MM.1S (cell line): ENCODE data around the gene DPYSL5.

Experiments used
- DNase-seq: peaks from one replicate; pipeline ENCODE4 v3.0.0-alpha.2; 2015
- H2AFZ ChIP-seq: fragments of 300-600 bp; sonication (generic); 2 replicates; pipeline ENCODE4 v1.6.0; 2016; ENCODE audit warnings: antibody characterized with exemption, low read length
- H3F3A ChIP-seq: fragments of 300-600 bp; sonication (generic); 2 replicates; pipeline ENCODE4 v1.6.1; 2016; ENCODE audit warnings: mild to moderate bottlenecking, antibody characterized with exemption, low read length, moderate library complexity, mixed read lengths; ENCODE audit not compliant: insufficient read depth
- H3K27ac ChIP-seq: fragments of 300-600 bp; sonication (generic); 2 replicates; pipeline ENCODE4 v1.5.1; 2016; ENCODE audit warnings: mild to moderate bottlenecking, low read length
- H3K27me3 ChIP-seq: fragments of 300-600 bp; sonication (generic); replicated peaks from 2 replicates; pipeline ENCODE4 v1.6.0; 2016; ENCODE audit warnings: low read length; ENCODE audit not compliant: insufficient read depth
- H3K36me3 ChIP-seq: fragments of 300-600 bp; sonication (generic); replicated peaks from 2 replicates; pipeline ENCODE4 v1.6.1; 2016; ENCODE audit warnings: mild to moderate bottlenecking, low read length, mixed read lengths; ENCODE audit not compliant: insufficient read depth
- H3K4me1 ChIP-seq: fragments of 300-600 bp; sonication (generic); 2 replicates; pipeline ENCODE4 v1.6.1; 2016; ENCODE audit warnings: low read length, mixed read lengths
- H3K4me2 ChIP-seq: fragments of 300-600 bp; sonication (generic); 2 replicates; pipeline ENCODE4 v1.6.0; 2016; ENCODE audit warnings: low read depth, low read length
- H3K4me3 ChIP-seq: fragments of 300-600 bp; sonication (generic); 2 replicates; pipeline ENCODE4 v1.5.1; 2016; ENCODE audit warnings: low read length, mixed read lengths
- H3K79me2 ChIP-seq: fragments of 300-600 bp; sonication (generic); 2 replicates; pipeline ENCODE4 v1.6.1; 2016; ENCODE audit warnings: mixed run types, low read length, mixed read lengths
- H3K9ac ChIP-seq: fragments of 300-600 bp; sonication (generic); 2 replicates; pipeline ENCODE4 v1.6.1; 2016; ENCODE audit warnings: low read length, mixed read lengths
- H3K9me2 ChIP-seq: fragments of 300-600 bp; sonication (generic); replicated peaks from 2 replicates; pipeline ENCODE4 v1.6.1; 2016; ENCODE audit warnings: mild to moderate bottlenecking, low read length, mixed read lengths; ENCODE audit not compliant: insufficient read depth
- H3K9me3 ChIP-seq: fragments of 300-600 bp; sonication (generic); replicated peaks from 2 replicates; pipeline ENCODE4 v1.6.1; 2016; ENCODE audit warnings: mild to moderate bottlenecking, low read length, mixed read lengths; ENCODE audit not compliant: insufficient read depth
- H4K20me1 ChIP-seq: fragments of 300-600 bp; sonication (generic); 2 replicates; pipeline ENCODE4 v1.6.1; 2016; ENCODE audit warnings: mild to moderate bottlenecking, low read length, moderate library complexity, mixed read lengths; ENCODE audit not compliant: insufficient read depth
- EZH2 ChIP-seq: fragments of 300-600 bp; sonication (generic); optimal IDR thresholded peaks from 2 replicates; pipeline ENCODE3; 2017; ENCODE audit warnings: low read depth, mild to moderate bottlenecking, antibody characterized with exemption, low read length, mixed read lengths
- EZH2phosphoT487 ChIP-seq: fragments of 300-600 bp; sonication (generic); IDR thresholded peaks from 2 replicates; pipeline ENCODE4 v1.6.1; 2018; ENCODE audit warnings: antibody characterized with exemption, low read length
- TF ChIP-seq, protein P1 (sequence below): fragments of 300-600 bp; sonication (generic); IDR thresholded peaks from 2 replicates; pipeline ENCODE4 v1.5.1; 2016; ENCODE audit warnings: antibody characterized with exemption, low read length, mixed read lengths

DPYSL5 gene

DNA sequence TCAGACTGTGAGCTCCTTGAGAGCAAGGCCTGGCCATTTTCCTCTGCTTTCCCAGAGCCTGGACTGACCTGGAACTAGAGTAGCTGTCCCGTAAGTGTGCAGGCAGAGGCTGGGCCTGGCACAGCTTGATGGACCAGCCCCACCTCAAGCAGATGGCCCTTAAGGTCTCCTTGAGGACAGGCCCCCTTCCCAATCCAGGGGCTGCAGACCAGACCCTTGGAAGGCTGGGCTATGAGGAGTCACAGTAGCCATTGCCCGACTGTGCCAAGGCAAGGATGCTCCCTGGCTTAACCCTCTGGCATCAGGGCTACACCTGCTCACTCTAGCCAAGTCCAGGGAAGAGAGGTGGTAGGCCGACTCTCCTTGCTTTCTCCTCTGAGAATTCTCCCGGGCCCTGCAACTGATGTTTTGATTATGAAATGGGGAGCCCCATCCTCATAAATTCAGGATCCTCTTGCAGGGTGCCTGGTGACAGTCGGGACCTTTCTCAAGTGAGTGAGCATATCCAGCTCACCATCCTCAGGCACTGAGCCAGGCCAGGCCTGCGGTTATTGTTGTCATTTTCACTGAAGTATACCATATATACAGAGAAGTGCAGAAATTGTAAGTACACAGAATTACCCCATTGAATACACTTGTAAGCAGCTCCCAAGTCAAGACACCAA, 51.7 kb downstream of the DPYSL5 start:
- Histone ChIP-seq H3K79me2 (no peaks in the 10 kb centered on the region), H3K4me1 (no peaks in the 10 kb centered on the region), H3K9ac (no peak overlapping the region), H3F3A (no peaks in the 10 kb centered on the region), H3K9me2 (no peaks in the 10 kb centered on the region), H3K9me3 (no peaks in the 10 kb centered on the region), H3K4me2 (no peak overlapping the region), H3K36me3 (no peaks in the 10 kb centered on the region), H4K20me1 (no peaks in the 10 kb centered on the region), H2AFZ (no peak overlapping the region), H3K27me3 (no peaks in the 10 kb centered on the region), H3K27ac (no peak overlapping the region), H3K4me3 (no peak overlapping the region)
- DNase-seq, result no peak
- TF ChIP-seq EZH2phosphoT487 (no peak), EZH2 (no peak)
- TF ChIP-seq, protein P1, sequence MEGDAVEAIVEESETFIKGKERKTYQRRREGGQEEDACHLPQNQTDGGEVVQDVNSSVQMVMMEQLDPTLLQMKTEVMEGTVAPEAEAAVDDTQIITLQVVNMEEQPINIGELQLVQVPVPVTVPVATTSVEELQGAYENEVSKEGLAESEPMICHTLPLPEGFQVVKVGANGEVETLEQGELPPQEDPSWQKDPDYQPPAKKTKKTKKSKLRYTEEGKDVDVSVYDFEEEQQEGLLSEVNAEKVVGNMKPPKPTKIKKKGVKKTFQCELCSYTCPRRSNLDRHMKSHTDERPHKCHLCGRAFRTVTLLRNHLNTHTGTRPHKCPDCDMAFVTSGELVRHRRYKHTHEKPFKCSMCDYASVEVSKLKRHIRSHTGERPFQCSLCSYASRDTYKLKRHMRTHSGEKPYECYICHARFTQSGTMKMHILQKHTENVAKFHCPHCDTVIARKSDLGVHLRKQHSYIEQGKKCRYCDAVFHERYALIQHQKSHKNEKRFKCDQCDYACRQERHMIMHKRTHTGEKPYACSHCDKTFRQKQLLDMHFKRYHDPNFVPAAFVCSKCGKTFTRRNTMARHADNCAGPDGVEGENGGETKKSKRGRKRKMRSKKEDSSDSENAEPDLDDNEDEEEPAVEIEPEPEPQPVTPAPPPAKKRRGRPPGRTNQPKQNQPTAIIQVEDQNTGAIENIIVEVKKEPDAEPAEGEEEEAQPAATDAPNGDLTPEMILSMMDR, result no peak

DNA sequence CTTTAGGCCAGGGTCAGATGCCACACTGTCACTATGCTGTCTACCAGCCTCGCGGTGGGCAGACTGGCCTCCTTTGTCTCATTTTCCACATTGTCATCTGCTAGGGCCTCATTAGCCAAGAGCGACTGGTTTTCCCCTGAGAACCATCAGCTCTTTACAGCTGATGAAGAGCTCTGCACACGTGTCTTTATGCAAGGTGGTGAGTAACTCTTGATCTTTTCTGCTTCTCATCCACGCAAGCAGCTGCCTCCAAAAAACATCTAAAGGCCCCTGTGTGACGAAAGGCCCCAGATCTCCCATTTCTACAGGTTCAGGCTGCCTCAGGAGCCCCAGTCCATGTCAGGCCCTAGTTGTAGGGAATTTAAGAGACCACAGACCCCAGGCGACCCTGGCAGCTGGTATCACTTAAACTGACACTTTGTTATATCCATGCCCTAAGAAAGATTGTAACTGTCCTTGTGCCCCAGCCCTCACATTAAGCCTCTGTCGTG, 52.9 kb downstream of the DPYSL5 start:
- Histone ChIP-seq H3K9me2 (no peaks in the 10 kb centered on the region), H3K9ac (no peak overlapping the region), H3K4me3 (no peak overlapping the region), H3K79me2 (no peaks in the 10 kb centered on the region), H3K27ac (no peak overlapping the region), H3K4me1 (no peaks in the 10 kb centered on the region), H3K4me2 (no peak overlapping the region), H3K27me3 (no peaks in the 10 kb centered on the region), H2AFZ (no peak overlapping the region), H3K36me3 (no peaks in the 10 kb centered on the region), H3F3A (no peaks in the 10 kb centered on the region), H4K20me1 (no peaks in the 10 kb centered on the region), H3K9me3 (no peaks in the 10 kb centered on the region)
- DNase-seq, result no peak
- TF ChIP-seq EZH2phosphoT487 (no peak), EZH2 (no peak)
- TF ChIP-seq, protein P1, result no peak

DNA sequence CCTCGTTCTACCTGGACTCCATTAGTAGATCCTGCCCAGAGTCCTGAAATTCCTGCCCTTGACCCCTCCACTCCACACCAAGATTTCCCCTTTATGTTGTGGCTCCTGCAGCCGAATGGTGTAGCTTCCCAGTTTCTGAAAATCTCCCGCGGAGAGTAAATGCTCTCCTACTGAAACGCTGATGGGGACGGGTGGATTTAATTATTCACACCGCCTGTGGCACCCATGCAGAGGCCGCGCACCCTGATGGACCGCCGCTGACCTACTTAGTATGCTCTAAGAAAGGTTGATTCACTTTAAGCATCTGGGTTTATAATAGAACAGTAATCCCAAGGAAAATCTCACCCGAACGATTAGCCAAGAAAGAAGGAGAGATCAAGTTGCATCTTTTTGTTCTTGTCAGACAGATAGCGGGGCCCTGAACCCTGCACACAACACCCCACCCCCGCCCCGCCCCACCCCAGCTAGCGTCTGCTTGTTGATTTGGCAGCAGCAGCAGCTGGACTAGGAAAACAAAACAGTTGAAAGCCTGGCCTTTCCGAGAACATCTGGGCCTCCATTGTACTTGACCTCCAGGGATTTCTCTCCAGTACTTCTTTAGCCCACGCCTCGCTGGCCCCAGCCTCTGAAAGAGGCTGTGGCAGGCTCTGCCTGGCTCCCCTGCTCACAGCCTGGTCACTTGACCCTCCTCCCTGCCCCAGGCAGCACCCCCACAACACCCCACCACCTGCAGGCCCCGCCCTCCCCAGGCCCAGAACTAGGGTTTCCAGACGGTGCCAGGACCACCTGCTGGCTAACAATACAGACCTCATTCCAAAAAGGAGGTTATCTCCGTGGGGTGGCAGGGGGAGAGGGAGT, 53.6 kb downstream of the DPYSL5 start:
- no peaks in the 10 kb centered on the region for H4K20me1 ChIP-seq
- H3F3A ChIP-seq, result no peaks in the 10 kb centered on the region
- H3K4me2 ChIP-seq, result no peak overlapping the region
- no peaks in the 10 kb centered on the region for H3K79me2 ChIP-seq
- no peaks in the 10 kb centered on the region for H3K4me1 ChIP-seq
- no peak for TF ChIP-seq EZH2
- TF ChIP-seq, protein P1, result no peak
- no peak for TF ChIP-seq EZH2phosphoT487
- H3K9me3 ChIP-seq, result no peaks in the 10 kb centered on the region
- H3K4me3 ChIP-seq, result no peak overlapping the region
- no peak for DNase-seq
- no peak overlapping the region for H3K27ac ChIP-seq
- no peaks in the 10 kb centered on the region for H3K36me3 ChIP-seq
- no peaks in the 10 kb centered on the region for H3K27me3 ChIP-seq
- H2AFZ ChIP-seq, result no peak overlapping the region
- H3K9ac ChIP-seq, result no peak overlapping the region
- H3K9me2 ChIP-seq, result no peaks in the 10 kb centered on the region
